Measurements from ENCODE around the gene FLYWCH2.
A peak's percentile ranks its signal among the peaks of the same experiment; 100 is the strongest.

The FLYWCH2 gene

DNA sequence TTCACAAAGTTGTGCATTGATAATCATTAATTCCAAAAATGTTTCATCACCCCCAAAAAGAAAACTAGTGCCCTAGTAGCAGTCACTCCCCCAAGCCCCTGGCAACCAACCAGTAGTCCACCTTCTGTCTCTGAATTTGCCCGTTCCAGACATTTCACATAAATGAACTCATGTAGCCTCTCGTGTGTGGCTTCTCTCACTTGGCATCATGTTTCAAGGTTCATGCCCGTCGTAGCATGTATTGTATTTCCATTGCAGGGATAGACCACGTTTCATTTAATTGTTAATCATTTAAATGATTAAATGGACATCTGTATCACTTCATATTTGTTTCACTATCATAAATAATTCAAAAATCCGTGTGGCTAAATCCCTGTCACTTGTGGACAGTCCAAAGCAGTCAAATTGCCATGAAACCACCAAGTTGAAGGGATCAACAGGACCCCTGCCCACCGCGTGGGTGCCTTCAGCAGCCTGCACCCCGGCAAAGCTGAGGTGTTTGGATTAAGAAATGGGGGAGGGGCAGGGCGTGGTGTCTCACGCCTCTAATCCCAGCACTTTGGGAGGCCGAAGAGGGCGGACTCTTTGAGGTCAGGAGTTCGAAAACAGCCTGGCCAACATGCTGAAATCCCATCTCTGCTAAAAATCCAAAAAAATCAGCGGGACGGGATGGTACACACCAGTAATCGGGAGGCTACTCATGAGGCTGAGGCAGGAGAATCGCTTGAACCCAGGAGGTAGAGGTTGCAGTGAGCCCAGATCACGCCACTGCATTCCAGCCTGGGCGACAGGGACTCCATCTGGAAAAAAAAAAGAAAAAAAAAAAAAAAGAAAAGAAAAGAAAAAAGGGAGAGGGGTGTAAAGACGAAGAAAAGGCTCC is 8.7 kb upstream of the FLYWCH2 start:
- TF ChIP-seq, protein P1, sequence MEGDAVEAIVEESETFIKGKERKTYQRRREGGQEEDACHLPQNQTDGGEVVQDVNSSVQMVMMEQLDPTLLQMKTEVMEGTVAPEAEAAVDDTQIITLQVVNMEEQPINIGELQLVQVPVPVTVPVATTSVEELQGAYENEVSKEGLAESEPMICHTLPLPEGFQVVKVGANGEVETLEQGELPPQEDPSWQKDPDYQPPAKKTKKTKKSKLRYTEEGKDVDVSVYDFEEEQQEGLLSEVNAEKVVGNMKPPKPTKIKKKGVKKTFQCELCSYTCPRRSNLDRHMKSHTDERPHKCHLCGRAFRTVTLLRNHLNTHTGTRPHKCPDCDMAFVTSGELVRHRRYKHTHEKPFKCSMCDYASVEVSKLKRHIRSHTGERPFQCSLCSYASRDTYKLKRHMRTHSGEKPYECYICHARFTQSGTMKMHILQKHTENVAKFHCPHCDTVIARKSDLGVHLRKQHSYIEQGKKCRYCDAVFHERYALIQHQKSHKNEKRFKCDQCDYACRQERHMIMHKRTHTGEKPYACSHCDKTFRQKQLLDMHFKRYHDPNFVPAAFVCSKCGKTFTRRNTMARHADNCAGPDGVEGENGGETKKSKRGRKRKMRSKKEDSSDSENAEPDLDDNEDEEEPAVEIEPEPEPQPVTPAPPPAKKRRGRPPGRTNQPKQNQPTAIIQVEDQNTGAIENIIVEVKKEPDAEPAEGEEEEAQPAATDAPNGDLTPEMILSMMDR (IDR thresholded peaks at IDR 0.05; ENCODE audit: borderline replicate concordance, insufficient read depth, low read depth, low read length): no peak
- H3K4me3 ChIP-seq (ENCODE audit: low read depth, low read length): no peak overlapping the region

DNA sequence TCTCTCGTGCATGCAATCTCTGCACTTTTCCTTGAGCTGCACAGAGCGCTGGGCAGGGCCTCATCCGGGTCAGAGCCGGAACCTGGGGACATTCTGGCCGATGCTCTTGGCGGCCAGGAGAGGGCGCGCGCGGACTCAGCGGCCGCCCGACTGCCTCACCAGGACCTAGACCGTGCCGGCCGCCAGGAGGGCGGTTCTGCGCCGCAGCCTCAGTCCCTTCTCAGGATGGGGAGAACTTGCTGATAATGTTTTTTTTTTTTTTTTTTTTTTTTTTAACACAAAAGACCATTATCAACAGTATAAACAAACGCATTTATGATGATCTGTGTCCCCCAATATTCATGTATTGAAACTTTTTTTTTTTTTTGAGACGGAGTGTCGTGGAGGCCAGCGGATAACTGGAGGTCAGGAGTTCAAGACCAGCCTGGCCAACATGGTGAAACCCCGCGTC is 8.1 kb upstream of the FLYWCH2 start:
- H3K4me3 ChIP-seq (ENCODE audit: low read depth, low read length): no peak overlapping the region
- TF ChIP-seq, protein P1 (IDR thresholded peaks at IDR 0.05; ENCODE audit: borderline replicate concordance, insufficient read depth, low read depth, low read length): peak; percentile 96

DNA sequence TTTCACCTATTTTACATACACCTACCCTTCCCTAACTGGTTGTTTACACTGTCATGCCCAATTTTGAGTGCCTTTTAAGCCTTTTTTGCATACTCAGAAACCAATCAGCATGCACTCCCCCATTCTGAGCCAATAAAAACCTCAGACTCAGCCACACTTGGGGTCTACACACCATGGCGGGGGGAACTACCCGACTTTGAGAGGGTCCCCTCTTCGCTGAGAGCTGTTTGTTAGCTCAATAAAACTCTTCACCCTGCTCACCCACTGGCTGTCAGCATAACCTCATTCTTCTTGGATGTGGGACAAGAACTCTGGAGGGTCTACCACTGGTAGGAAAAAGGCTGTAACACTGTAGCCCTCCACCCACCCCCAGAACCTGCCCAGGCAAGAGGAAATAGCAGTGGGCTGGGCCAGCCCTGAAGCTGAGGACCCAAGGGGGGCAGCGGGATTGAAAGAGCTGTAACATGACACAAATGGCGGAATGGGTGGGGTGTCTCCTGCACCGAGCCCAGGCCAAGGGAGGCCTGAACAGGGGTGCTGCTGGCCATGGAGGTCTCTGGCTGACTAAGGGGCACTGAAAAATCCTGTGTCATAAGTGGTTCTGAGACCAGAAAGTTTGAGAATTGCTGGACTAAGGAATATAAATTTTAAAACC is 3.0 kb upstream of the FLYWCH2 start:
- no peak overlapping the region for H3K4me3 ChIP-seq (ENCODE audit: low read depth, low read length)
- TF ChIP-seq, protein P1 (IDR thresholded peaks at IDR 0.05; ENCODE audit: borderline replicate concordance, insufficient read depth, low read depth, low read length): no peak

DNA sequence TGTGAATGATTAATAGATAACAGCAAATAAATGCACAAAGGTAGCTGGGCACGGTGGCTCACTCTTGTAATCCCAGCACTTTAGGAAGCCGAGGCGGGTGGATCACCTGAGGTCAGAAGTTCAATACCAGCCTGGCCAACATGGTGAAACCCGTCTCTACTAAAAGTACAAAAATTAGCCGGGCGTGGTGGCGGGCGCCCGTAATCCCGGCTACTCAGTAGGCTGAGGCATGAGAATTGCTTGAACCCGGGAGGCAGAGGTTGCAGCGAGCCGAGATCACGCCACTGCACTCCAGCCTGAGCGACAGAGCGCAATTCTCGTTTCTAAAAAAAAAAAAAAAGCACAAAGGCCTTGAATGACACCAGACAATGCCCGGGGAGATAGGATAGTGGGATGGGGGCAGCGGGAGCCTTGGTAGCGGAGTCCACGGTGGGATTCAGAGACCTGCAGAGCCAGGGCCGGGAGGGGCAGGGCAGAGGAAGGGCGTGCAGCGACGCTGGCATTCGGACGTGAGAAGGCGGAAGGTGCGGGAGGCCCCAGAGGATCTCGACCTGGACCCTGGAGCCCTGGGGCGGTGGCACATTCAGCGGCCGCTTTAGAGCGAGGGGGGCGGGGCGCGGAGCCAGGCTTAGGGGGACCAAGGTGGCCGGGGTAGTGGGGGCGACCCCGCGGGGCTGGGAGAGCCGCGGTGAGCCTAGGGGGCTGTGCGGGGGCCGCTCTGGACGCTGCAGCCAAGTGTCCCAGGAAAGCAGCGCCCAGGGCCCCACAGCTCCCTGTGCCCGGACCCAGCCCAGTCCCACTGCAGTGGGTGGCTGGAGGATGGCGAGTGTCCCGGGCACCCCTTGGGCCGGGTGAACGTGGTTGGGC is 999 bp upstream of the FLYWCH2 start:
- TF ChIP-seq, protein P1 (IDR thresholded peaks at IDR 0.05; ENCODE audit: borderline replicate concordance, insufficient read depth, low read depth, low read length): no peak
- H3K4me3 ChIP-seq (ENCODE audit: low read depth, low read length): peak overlapping the region; percentile 92

DNA sequence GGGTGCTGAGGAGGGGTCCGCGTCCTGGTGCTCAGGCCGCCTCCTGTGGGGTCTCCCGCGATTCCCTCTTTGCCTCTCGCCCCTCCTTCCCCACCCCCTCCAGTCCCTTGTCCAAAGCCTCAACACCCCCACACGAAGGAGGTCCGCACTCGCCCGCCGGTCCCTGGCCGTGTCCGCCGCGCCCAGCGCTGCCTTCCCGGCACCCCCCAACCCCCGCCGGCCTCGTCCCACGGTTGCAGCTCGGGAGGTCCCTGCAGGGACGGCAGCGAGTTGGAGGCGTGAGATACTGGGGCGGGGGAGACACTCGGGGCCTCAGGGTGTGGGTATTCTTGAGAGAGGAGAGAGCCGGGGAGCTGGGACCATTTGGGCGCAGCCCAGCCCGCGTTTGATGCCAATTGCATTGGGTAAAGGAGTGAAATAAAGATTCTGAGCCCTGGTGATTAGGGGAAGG is 468 bp downstream of the FLYWCH2 start:
- TF ChIP-seq, protein P1 (IDR thresholded peaks at IDR 0.05; ENCODE audit: borderline replicate concordance, insufficient read depth, low read depth, low read length): no peak
- H3K4me3 ChIP-seq (ENCODE audit: low read depth, low read length): peak overlapping the region; percentile 92

DNA sequence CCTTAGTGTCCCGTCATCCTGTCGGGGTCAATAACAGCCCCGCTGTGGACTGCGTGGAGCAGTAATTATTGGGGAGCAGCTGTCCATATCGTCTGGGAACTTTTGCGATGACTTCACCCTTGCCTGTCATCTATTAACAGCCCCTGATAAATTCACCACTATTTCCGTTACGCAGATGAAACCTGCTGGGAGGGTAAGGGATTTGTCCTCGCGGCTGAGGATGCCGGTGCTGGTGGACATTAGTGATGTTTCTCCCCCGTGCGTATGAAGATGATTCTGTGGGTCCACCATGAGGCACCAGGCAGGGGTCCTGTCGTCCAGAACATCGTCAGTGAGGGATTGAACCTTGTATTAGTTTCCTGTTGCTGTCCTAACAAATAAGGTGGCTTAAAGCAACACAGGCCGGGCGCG is 1.0 kb downstream of the FLYWCH2 start:
- peak overlapping the region; percentile 92 for H3K4me3 ChIP-seq (ENCODE audit: low read depth, low read length)
- TF ChIP-seq, protein P1 (IDR thresholded peaks at IDR 0.05; ENCODE audit: borderline replicate concordance, insufficient read depth, low read depth, low read length): no peak
